Neural crest cell (in vitro differentiated cells): ENCODE measurements around the gene CARMIL1. TPM values are rescaled to one million over a fixed set of nuclear protein-coding genes. Genes with fewer than 3 reads are reported as not detected.
A peak's percentile ranks its signal among the peaks of the same experiment; 100 is the strongest.

Source experiments
- DNase-seq: peaks from one replicate; pipeline ENCODE4 v3.0.0; 2021; ENCODE audit warnings: low read depth, mixed read lengths, low spot score
- H3K27ac Mint-ChIP-seq: one replicate; pipeline ENCODE4 v1.8.0; 2021; ENCODE audit warnings: mild to moderate bottlenecking, mixed read lengths; ENCODE audit not compliant: unreplicated experiment
- H3K27me3 Mint-ChIP-seq: 2 replicates; pipeline ENCODE4 v1.8.0; 2021; ENCODE audit warnings: low read depth, mild to moderate bottlenecking, mixed read lengths
- H3K36me3 Mint-ChIP-seq: 2 replicates; pipeline ENCODE4 v1.8.0; 2021; ENCODE audit warnings: low read depth, mild to moderate bottlenecking, mixed read lengths
- H3K4me1 Mint-ChIP-seq: 2 replicates; pipeline ENCODE4 v1.8.0; 2021; ENCODE audit warnings: mixed read lengths
- H3K4me3 Mint-ChIP-seq: one replicate; pipeline ENCODE4 v1.8.0; 2021; ENCODE audit warnings: mild to moderate bottlenecking, mixed read lengths
- H3K9me3 Mint-ChIP-seq: 2 replicates; pipeline ENCODE4 v1.8.0; 2021; ENCODE audit warnings: mixed read lengths
- total RNA-seq: library from RNA; stranded (reverse); gene quantifications from 2 replicates; pipeline ENCODE4 v1.2.1, GENCODE V29; 2021
- TF ChIP-seq, protein P1 (sequence below): fragments of 200-600 bp; sonication (generic); conservative IDR thresholded peaks from 2 replicates; pipeline ENCODE4 v1.5.0; 2021; ENCODE audit warnings: antibody characterized with exemption, mild to moderate bottlenecking

Gene CARMIL1
- total RNA-seq, 1 donor from 2014 or later = 4.5 TPM

DNA sequence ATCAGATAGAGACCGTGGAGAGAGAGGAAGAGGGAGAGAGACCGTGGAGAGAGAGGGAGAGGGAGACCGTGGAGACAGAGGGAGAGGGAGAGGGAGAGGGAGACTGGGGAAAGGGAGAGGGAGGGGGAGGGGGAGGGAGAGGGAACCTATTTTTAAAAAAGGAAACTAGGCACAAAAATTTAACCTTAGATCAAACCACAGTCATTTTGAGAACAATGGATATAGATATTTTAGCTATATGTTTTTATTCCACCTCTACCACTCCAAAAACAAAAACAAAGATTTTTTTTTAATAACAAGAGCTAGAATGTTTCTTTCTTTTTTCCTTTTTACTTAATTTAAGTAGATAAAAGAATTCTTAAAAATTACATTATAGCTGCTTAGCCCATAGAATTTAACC, 307.8 kb downstream of the CARMIL1 start:
- H3K9me3 Mint-ChIP-seq = no peaks in the 10 kb centered on the region
- TF ChIP-seq, protein P1, sequence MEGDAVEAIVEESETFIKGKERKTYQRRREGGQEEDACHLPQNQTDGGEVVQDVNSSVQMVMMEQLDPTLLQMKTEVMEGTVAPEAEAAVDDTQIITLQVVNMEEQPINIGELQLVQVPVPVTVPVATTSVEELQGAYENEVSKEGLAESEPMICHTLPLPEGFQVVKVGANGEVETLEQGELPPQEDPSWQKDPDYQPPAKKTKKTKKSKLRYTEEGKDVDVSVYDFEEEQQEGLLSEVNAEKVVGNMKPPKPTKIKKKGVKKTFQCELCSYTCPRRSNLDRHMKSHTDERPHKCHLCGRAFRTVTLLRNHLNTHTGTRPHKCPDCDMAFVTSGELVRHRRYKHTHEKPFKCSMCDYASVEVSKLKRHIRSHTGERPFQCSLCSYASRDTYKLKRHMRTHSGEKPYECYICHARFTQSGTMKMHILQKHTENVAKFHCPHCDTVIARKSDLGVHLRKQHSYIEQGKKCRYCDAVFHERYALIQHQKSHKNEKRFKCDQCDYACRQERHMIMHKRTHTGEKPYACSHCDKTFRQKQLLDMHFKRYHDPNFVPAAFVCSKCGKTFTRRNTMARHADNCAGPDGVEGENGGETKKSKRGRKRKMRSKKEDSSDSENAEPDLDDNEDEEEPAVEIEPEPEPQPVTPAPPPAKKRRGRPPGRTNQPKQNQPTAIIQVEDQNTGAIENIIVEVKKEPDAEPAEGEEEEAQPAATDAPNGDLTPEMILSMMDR = no peak
- H3K27ac Mint-ChIP-seq = no peak overlapping the region
- H3K27me3 Mint-ChIP-seq = no peaks in the 10 kb centered on the region
- H3K4me3 Mint-ChIP-seq = no peak overlapping the region
- no peak for DNase-seq
- no peaks in the 10 kb centered on the region for H3K36me3 Mint-ChIP-seq
- H3K4me1 Mint-ChIP-seq = peaks cover 10% of the 10 kb centered on the region

DNA sequence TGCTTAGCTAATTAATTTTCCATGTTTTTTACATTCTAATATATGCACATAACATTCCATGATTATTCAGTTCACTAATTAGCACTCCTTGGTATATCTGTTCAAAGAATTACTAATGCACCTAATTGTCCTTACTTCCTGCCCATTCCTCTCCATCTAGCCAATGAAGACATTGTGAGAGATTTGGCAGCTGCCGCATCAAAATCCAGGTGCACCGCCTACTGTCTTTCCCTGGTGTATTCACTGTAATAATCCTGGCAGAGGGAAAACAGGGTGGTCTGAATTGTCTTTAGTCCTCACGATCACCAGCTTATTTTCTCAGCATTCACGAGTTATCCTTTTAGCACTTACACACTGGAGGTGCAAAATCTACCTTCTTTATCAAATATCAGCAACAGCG, 311.8 kb downstream of the CARMIL1 start:
- TF ChIP-seq, protein P1 = no peak
- Mint-ChIP-seq H3K9me3 (no peaks in the 10 kb centered on the region), H3K4me3 (no peak overlapping the region), H3K4me1 (peaks cover 12% of the 10 kb centered on the region), H3K36me3 (no peaks in the 10 kb centered on the region), H3K27ac (no peak overlapping the region), H3K27me3 (no peaks in the 10 kb centered on the region)
- DNase-seq = no peak

DNA sequence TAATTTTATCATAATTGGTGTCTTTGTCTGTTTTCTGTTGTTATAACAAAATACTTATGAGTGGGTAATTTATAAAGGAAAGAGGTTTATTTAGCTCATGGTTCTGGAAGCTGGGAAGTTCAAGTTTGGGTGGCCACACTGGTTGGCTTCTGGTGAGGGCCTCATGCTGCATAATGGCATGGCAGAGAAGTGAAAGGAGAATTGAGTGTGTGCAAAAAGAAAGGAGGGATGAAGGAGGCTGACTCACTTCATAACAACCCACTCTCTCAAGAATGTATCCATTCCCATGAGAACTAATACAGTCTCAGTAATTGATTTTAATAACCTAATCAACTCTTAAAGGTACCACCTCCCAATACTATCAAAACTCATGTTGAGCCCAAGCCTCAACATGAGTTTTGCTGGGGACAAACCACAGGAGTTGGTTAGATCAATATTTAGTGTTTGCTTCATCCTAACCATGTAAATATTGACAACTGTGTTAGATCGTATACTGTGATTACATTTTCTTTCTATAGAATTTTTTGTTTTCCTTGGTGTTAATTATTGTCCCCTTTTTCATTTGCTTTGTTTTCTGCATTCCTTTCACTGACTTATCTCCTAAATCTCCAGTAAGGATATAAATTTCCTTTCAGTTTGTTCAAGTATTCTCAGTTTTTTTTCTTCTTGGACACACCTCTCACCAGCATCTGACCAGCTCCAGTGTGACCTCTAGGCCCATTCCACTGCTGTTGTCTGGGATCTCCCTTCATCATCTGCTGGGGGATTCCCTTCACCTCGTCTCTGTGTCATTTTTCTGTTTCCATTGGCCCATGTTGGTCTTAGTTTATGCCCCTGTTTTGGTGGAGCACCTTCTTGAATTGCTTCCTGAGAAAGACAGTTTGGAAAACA, 318.0 kb downstream of the CARMIL1 start:
- Mint-ChIP-seq H3K36me3 (no peaks in the 10 kb centered on the region), H3K4me3 (no peak overlapping the region), H3K9me3 (no peaks in the 10 kb centered on the region), H3K27ac (no peak overlapping the region), H3K4me1 (no peaks in the 10 kb centered on the region), H3K27me3 (no peaks in the 10 kb centered on the region)
- TF ChIP-seq, protein P1 = no peak
- DNase-seq = no peak

DNA sequence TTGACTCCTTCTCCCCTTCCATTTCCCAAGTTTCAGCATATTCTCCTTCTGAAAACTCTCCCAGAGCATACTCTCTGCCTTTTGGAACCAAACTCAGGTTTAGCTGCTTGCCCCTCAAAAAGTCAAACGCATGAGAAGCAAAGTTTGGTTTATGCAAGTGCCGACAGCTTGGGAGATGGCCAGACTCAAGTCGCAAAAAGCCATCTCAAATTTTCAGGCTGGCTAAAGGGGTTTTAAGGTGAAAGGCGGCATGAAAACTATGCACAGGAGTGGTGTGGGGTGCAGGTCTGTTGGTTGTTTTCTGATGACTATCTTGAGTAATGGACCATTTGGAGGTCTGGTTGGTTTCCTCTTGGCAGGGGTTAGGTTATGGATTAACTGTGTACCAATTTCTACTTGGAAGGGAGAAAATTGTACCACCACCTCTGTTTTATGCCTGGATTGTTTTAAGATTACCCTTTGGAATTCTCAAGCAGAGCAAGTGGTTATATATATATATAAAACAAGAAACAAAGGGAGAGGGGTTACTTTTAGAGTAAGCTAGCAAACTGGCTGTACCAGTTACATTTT, 320.4 kb downstream of the CARMIL1 start:
- Mint-ChIP-seq H3K36me3 (no peaks in the 10 kb centered on the region), H3K27ac (no peak overlapping the region), H3K4me1 (no peaks in the 10 kb centered on the region), H3K4me3 (no peak overlapping the region), H3K9me3 (no peaks in the 10 kb centered on the region), H3K27me3 (no peaks in the 10 kb centered on the region)
- no peak for DNase-seq
- TF ChIP-seq, protein P1 = no peak

DNA sequence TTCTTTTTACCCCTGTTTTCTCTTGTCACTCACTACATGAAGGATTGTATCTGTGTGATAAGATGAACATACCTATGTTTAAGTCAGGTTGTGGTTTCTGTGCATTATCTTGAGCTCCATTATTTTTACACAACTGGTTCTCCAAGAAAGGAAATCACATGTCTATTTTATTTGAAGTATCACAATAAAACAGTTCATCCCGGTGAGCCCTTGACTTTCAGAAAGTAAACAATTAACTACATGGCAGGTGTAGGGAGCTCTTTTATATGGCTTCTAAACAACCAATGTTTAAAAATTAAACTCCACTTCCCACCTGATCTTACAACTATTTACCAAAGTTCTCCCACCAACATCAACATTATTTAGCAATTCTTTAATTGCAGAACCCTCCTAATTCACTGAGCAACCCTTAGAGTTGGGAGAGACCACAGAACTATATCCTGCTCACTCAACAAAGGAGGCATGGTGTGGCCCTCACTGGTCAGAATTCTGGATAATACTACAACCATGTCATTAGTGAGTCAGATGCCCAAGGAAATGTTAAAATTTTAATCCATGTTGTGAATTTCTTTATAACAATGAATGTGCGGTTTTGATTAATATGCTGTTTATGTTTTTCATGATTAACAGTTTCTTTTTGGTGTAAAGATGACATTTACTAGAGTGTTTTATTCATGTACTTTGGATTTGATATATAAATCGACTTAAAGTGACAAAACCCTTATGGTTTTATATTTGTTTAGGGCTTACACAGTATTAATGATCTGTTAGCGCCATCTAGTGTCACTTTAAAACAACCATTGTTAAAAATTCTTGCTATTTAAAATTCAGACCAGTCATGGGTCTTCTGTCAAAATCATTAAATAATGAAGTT, 322.9 kb downstream of the CARMIL1 start:
- no peak for DNase-seq
- Mint-ChIP-seq H3K9me3 (no peaks in the 10 kb centered on the region), H3K27me3 (no peaks in the 10 kb centered on the region), H3K36me3 (no peaks in the 10 kb centered on the region), H3K4me3 (no peak overlapping the region), H3K27ac (peak overlapping the region; percentile 27), H3K4me1 (no peaks in the 10 kb centered on the region)
- TF ChIP-seq, protein P1 = peak; percentile 91
